Neural cell (in vitro differentiated cells): ENCODE data around the gene CAPN5. TPM values are rescaled to one million over a fixed set of nuclear protein-coding genes. Genes with fewer than 3 reads are reported as not detected.
"Not testable (repeated sequence)": the region's sequence is repeated elsewhere in the genome, so short reads cannot be mapped to it uniquely, and the experiment has no call there.

ENCODE experiments used
- H2AFZ ChIP-seq: fragments of 200-600, 300-800 bp; sonication (generic), shearing (Covaris generic); 2 replicates; pipeline ENCODE4 v1.6.0; 2014; ENCODE audit warnings: low read depth, mild to moderate bottlenecking, antibody characterized with exemption, low read length, moderate library complexity
- H3F3A ChIP-seq: fragments of 200-600 bp; shearing (Covaris generic); 2 replicates; pipeline ENCODE4 v1.6.1; 2016; ENCODE audit warnings: mild to moderate bottlenecking, moderate library complexity, mixed read lengths, antibody characterized with exemption, low read length; ENCODE audit not compliant: insufficient read depth, poor library complexity, severe bottlenecking
- H3K27ac ChIP-seq: fragments of 200-600, 300-800 bp; sonication (generic), shearing (Covaris generic); 2 replicates; pipeline ENCODE4 v1.5.1; 2014; ENCODE audit warnings: mild to moderate bottlenecking, low read length, moderate library complexity
- H3K27me3 ChIP-seq: fragments of 300-800, 200-600 bp; sonication (generic), shearing (Covaris generic); 2 replicates; pipeline ENCODE4 v1.6.0; 2014; ENCODE audit warnings: mild to moderate bottlenecking, low read depth, low read length, moderate library complexity; ENCODE audit not compliant: insufficient read depth
- H3K36me3 ChIP-seq: fragments of 300-800, 200-600 bp; sonication (generic), shearing (Covaris generic); 2 replicates; pipeline ENCODE4 v1.5.1; 2014; ENCODE audit warnings: mild to moderate bottlenecking, antibody characterized with exemption, low read length, moderate library complexity; ENCODE audit not compliant: insufficient read depth
- H3K4me2 ChIP-seq: fragments of 300-800, 200-600 bp; sonication (generic), shearing (Covaris generic); 2 replicates; pipeline ENCODE4 v1.6.0; 2014; ENCODE audit warnings: mild to moderate bottlenecking, low read length
- H3K4me3 ChIP-seq: fragments of 300-800, 200-600 bp; sonication (generic), shearing (Covaris generic); 2 replicates; pipeline ENCODE4 v1.5.1; 2014; ENCODE audit warnings: mild to moderate bottlenecking, low read length, moderate library complexity
- H3K79me2 ChIP-seq: fragments of 200-600 bp; shearing (Covaris generic); replicated peaks from 2 replicates; pipeline ENCODE4 v1.6.0; 2014; ENCODE audit warnings: mild to moderate bottlenecking, low read length, moderate library complexity; ENCODE audit not compliant: insufficient read depth
- H3K9ac ChIP-seq: fragments of 300-800, 200-600 bp; sonication (generic), shearing (Covaris generic); 2 replicates; pipeline ENCODE4 v1.6.1; 2016; ENCODE audit warnings: mild to moderate bottlenecking, low read length, mixed read lengths
- H3K9me2 ChIP-seq: fragments of 200-600 bp; shearing (Covaris generic); 2 replicates; pipeline ENCODE4 v1.6.1; 2016; ENCODE audit warnings: mild to moderate bottlenecking, low read length, mixed read lengths; ENCODE audit not compliant: insufficient read depth
- H3K9me3 ChIP-seq: fragments of 200-600, 300-800 bp; sonication (generic), shearing (Covaris generic); 2 replicates; pipeline ENCODE4 v1.6.1; 2016; ENCODE audit warnings: mild to moderate bottlenecking, mixed run types, low read length, moderate library complexity, mixed read lengths
- H4K20me1 ChIP-seq: fragments of 200-600 bp; shearing (Covaris generic); 2 replicates; pipeline ENCODE4 v1.6.1; 2016; ENCODE audit warnings: mild to moderate bottlenecking, mixed run types; ENCODE audit not compliant: insufficient read depth
- EP300 ChIP-seq: fragments of 450-650 bp; conservative IDR thresholded peaks from 2 replicates; pipeline ENCODE4 v1.6.1; 2014; ENCODE audit warnings: antibody characterized with exemption, mild to moderate bottlenecking, moderate library complexity; ENCODE audit not compliant: poor library complexity, severe bottlenecking
- EZH2 ChIP-seq: fragments of 200-600, 300-800 bp; shearing (Covaris generic), sonication (generic); IDR thresholded peaks from 2 replicates; pipeline ENCODE4 v1.6.1; 2014; ENCODE audit warnings: antibody characterized with exemption, low read length, borderline replicate concordance, mild to moderate bottlenecking; ENCODE audit not compliant: insufficient read depth, poor library complexity, severe bottlenecking
- MXI1 ChIP-seq: fragments of 450-650 bp; conservative IDR thresholded peaks from 2 replicates; pipeline ENCODE4 v1.6.1; 2014; ENCODE audit warnings: antibody characterized with exemption, mild to moderate bottlenecking; ENCODE audit not compliant: poor library complexity, severe bottlenecking
- POLR2AphosphoS5 ChIP-seq: IDR thresholded peaks from 2 replicates; pipeline ENCODE4 v1.6.1; 2012
- RAD21 ChIP-seq: fragments of 450-650 bp; conservative IDR thresholded peaks from 2 replicates; pipeline ENCODE4 v1.6.1; 2014; ENCODE audit warnings: antibody characterized with exemption, mild to moderate bottlenecking, moderate library complexity
- SMC3 ChIP-seq: fragments of 450-650 bp; conservative IDR thresholded peaks from 2 replicates; pipeline ENCODE4 v1.6.1; 2014; ENCODE audit warnings: antibody characterized with exemption, mild to moderate bottlenecking, moderate library complexity; ENCODE audit not compliant: poor library complexity
- TAF1 ChIP-seq: IDR thresholded peaks from 2 replicates; pipeline ENCODE4 v1.6.1; 2012; ENCODE audit warnings: low read depth
- polyA plus RNA-seq: library from polyadenylated mRNA; depleted of rRNA; stranded (reverse); fragments of >200 nt; gene quantifications from 2 replicates; pipeline ENCODE4 v1.2.3, GENCODE V29; 2014
- TF ChIP-seq, protein P1 (sequence below): fragments of 450-650 bp; IDR thresholded peaks from 2 replicates; pipeline ENCODE4 v1.5.1; 2014; ENCODE audit warnings: antibody characterized with exemption, mild to moderate bottlenecking, moderate library complexity; ENCODE audit not compliant: poor library complexity, severe bottlenecking
- TF ChIP-seq, protein P2 (sequence below): IDR thresholded peaks from 2 replicates; pipeline ENCODE4 v1.6.1; 2012; ENCODE audit warnings: borderline replicate concordance

CAPN5 gene
- polyA plus RNA-seq, 1 donor from 2014 or later = 20.5 TPM

DNA sequence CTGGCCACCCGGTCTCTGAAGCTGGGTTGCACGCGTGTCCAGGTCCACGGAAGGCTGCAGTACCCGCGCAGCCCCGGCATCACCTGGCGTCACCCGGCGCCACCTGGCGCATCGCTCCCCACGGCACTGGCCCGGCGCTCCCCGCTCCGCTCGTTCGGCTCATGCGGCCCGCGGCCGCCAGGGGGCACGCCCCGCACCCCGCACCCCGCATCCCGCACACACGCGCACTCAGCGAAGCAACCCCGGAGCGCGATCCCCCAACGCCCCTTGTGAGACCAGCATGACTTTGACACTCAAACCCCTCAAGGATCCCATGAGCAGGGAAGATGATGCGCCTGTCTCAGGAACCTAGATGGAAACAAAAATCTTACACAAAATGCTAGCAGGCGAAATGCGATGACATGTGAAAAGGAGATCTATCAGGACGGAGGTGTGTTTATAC is 20.7 kb upstream of the CAPN5 start:
- Histone ChIP-seq H3K27me3 (peaks cover 9% of the 10 kb centered on the region), H2AFZ (no peak overlapping the region), H3K4me3 (peak overlapping the region; percentile 54)

DNA sequence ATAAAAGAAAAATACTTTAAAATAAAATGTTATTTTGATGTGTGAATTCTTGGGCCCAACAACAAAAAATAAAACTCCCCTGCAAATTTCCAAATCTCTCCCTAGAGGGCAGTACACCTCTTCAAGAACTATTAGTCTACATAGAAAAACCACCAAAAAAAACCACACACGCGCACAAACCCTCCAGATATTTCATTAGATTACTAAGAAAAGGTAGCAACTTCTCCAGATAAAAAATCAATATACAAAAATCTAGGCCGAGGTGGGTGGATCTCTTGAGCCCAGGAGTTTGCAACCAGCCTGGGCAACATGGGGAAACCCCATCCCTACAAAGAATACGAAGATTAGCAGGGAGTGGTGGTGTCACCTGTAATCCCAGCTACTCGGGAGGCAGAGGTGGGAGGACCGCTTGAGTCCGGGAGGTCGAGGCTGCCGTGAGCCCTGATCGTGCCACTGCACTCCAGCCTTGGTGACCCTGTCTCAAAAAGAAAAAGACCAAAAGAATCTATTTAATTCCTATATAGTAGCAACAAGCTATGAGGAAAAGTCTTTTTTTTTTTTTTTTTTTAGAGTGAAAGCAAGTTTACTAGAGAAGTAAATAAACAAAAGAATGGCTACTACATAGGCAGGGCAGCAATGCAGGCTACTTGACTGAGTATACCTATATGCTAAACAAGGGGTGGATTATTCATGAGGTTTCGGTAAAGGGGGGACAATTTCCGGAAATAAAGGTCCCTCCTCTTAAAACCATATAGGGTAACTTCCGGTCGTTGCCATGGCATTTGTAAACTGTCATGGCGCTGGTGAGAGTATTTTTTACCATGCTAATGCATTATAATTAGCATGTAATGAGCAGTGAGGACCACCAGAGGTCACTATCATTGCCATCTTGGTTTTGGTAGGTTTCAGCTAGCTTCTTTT is 19.5 kb upstream of the CAPN5 start:
- H4K20me1 ChIP-seq = no peaks in the 10 kb centered on the region
- no peak overlapping the region for H3K27ac ChIP-seq
- no peak overlapping the region for H3K4me2 ChIP-seq
- H3F3A ChIP-seq = no peaks in the 10 kb centered on the region
- H3K9me3 ChIP-seq = no peaks in the 10 kb centered on the region
- no peak overlapping the region for H3K9ac ChIP-seq
- H2AFZ ChIP-seq = no peak overlapping the region
- no peaks in the 10 kb centered on the region for H3K9me2 ChIP-seq
- no peaks in the 10 kb centered on the region for H3K79me2 ChIP-seq
- no peak overlapping the region for H3K4me3 ChIP-seq
- peaks cover 9% of the 10 kb centered on the region for H3K27me3 ChIP-seq
- TF ChIP-seq RAD21 (peak; percentile 61), POLR2AphosphoS5 (no peak), SMC3 (peak; percentile 72), MXI1 (no peak), TAF1 (no peak)
- TF ChIP-seq, protein P1, sequence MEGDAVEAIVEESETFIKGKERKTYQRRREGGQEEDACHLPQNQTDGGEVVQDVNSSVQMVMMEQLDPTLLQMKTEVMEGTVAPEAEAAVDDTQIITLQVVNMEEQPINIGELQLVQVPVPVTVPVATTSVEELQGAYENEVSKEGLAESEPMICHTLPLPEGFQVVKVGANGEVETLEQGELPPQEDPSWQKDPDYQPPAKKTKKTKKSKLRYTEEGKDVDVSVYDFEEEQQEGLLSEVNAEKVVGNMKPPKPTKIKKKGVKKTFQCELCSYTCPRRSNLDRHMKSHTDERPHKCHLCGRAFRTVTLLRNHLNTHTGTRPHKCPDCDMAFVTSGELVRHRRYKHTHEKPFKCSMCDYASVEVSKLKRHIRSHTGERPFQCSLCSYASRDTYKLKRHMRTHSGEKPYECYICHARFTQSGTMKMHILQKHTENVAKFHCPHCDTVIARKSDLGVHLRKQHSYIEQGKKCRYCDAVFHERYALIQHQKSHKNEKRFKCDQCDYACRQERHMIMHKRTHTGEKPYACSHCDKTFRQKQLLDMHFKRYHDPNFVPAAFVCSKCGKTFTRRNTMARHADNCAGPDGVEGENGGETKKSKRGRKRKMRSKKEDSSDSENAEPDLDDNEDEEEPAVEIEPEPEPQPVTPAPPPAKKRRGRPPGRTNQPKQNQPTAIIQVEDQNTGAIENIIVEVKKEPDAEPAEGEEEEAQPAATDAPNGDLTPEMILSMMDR = peak; percentile 73
- no peaks in the 10 kb centered on the region for H3K36me3 ChIP-seq

More for the DNA sequence above, 20.7 kb upstream of the CAPN5 start:
- Histone ChIP-seq H3K36me3 (no peaks in the 10 kb centered on the region), H3K9me2 (no peaks in the 10 kb centered on the region), H3K9ac (no peak overlapping the region), H4K20me1 (no peaks in the 10 kb centered on the region), H3F3A (no peaks in the 10 kb centered on the region), H3K27ac (no peak overlapping the region), H3K9me3 (no peaks in the 10 kb centered on the region), H3K4me2 (no peak overlapping the region), H3K79me2 (no peaks in the 10 kb centered on the region)
- peak; percentile 72 for TF ChIP-seq RAD21
- no peak for TF ChIP-seq EZH2
- TF ChIP-seq, protein P2, sequence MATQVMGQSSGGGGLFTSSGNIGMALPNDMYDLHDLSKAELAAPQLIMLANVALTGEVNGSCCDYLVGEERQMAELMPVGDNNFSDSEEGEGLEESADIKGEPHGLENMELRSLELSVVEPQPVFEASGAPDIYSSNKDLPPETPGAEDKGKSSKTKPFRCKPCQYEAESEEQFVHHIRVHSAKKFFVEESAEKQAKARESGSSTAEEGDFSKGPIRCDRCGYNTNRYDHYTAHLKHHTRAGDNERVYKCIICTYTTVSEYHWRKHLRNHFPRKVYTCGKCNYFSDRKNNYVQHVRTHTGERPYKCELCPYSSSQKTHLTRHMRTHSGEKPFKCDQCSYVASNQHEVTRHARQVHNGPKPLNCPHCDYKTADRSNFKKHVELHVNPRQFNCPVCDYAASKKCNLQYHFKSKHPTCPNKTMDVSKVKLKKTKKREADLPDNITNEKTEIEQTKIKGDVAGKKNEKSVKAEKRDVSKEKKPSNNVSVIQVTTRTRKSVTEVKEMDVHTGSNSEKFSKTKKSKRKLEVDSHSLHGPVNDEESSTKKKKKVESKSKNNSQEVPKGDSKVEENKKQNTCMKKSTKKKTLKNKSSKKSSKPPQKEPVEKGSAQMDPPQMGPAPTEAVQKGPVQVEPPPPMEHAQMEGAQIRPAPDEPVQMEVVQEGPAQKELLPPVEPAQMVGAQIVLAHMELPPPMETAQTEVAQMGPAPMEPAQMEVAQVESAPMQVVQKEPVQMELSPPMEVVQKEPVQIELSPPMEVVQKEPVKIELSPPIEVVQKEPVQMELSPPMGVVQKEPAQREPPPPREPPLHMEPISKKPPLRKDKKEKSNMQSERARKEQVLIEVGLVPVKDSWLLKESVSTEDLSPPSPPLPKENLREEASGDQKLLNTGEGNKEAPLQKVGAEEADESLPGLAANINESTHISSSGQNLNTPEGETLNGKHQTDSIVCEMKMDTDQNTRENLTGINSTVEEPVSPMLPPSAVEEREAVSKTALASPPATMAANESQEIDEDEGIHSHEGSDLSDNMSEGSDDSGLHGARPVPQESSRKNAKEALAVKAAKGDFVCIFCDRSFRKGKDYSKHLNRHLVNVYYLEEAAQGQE = no peak
- peak; percentile 88 for TF ChIP-seq SMC3
- TF ChIP-seq MXI1 = peak; percentile 33
- TF ChIP-seq EP300 = no peak
- TF ChIP-seq POLR2AphosphoS5 = no peak
- TF ChIP-seq, protein P1 = peak; percentile 89
- TF ChIP-seq TAF1 = no peak

DNA sequence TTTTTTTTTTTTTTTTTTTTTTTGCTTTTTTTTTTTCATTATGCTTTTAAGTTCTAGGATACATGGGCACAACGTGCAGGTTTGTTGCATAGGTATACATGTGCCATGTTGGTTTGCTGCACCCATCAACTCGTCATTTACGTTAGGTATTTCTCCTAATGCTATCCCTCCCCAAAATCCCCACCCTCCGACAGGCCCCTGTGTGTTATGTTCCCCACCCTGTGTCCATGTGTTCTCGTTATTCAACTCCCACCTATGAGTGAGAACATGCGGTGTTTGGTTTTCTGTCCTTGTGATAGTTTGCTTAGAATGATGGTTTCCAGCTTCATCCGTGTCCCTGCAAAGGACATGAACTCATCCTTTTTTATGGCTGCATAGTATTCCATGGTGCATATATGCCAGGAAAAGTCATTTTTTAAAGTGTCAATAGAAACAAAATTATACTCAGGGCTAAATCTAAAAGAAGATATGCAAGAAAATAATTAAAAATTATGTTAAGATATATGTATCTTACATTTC is 18.8 kb upstream of the CAPN5 start:
- not testable (repeated sequence) for H3K9me2 ChIP-seq, H3K9me3 ChIP-seq, H3K4me2 ChIP-seq, H3K79me2 ChIP-seq, H3K4me3 ChIP-seq, H2AFZ ChIP-seq, H3K27ac ChIP-seq, H3K27me3 ChIP-seq, H3K36me3 ChIP-seq, H3F3A ChIP-seq, H4K20me1 ChIP-seq, H3K9ac ChIP-seq
